Esophagus muscularis mucosa (tissue), 4 donors: ENCODE measurements around the gene PNPLA5. TPM values are rescaled to one million over a fixed set of nuclear protein-coding genes. Genes with fewer than 3 reads are reported as not detected.
A peak's percentile ranks its signal among the peaks of the same experiment; 100 is the strongest.

Source experiments
- DNase-seq: peaks from one replicate; pipeline ENCODE4 v3.0.0-alpha.2; 2017; ENCODE audit errors: extremely low spot score
- H3K27ac ChIP-seq, 4 donors: fragments of 200-600 bp; sonication (generic); replicated peaks in 1 of 4; 1 replicate in 3 of 4; 2 replicates in 1 of 4; pipeline ENCODE4 v1.5.1; 2016 to 2019; ENCODE audit warnings: mild to moderate bottlenecking in 1 of 4
- H3K27me3 ChIP-seq, 4 donors: fragments of 200-600 bp; sonication (generic); one replicate each; pipeline versions ENCODE4 v1.5.1 to v1.6.0; 2016 to 2019
- H3K36me3 ChIP-seq, 4 donors: fragments of 200-600 bp; sonication (generic); one replicate each; pipeline ENCODE4 v1.5.1; 2016 to 2019
- H3K4me1 ChIP-seq, 4 donors: fragments of 200-600 bp; sonication (generic); one replicate each; pipeline ENCODE4 v1.5.1; 2016 to 2019
- H3K4me3 ChIP-seq, 4 donors: fragments of 200-600 bp; sonication (generic); 1 replicate in 2 of 4; 2 replicates in 2 of 4; pipeline ENCODE4 v1.5.1; 2016 to 2019; ENCODE audit warnings: mild to moderate bottlenecking in 4 of 4, moderate library complexity in 1 of 4
- H3K9me3 ChIP-seq, 4 donors: fragments of 200-600 bp; sonication (generic); 1 replicate in 3 of 4; 2 replicates in 1 of 4; pipeline ENCODE4 v1.5.1; 2016 to 2019
- CTCF ChIP-seq, 3 experiments: fragments of 200-600 bp in 2 of 3; fragments of 450-650 bp in 1 of 3; sonication (generic) in 2 of 3; IDR thresholded peaks; one replicate each; pipeline ENCODE4 v1.5.1; 2017 to 2019; ENCODE audit warnings: antibody characterized with exemption in 3 of 3, mild to moderate bottlenecking in 2 of 3, moderate library complexity in 1 of 3
- EP300 ChIP-seq: sonication (generic); formaldehyde crosslinking; IDR thresholded peaks from one replicate; pipeline ENCODE4 v1.6.1; 2017; ENCODE audit warnings: antibody characterized with exemption
- POLR2A ChIP-seq: fragments of 450-650 bp; IDR thresholded peaks from one replicate; pipeline ENCODE4 v1.6.1; 2017; ENCODE audit warnings: antibody characterized with exemption, moderate library complexity, mild to moderate bottlenecking, low read depth
- POLR2AphosphoS5 ChIP-seq, 2 donors: sonication (generic); formaldehyde crosslinking; IDR thresholded peaks; one replicate each; pipeline ENCODE4 v1.6.1; 2017; ENCODE audit warnings: antibody characterized with exemption in 2 of 2
- WGBS: methylation state at CpG from one replicate; pipeline ENCODE4 v1.1.5; 2018; 5-methylcytosine and 5-hydroxymethylcytosine counted together
- intact Hi-C: fragments of 100-400 bp; cut with DNase I; formaldehyde crosslinking; loops from one replicate; pipeline ENCODE4 v1.15.1; 2023
- total RNA-seq, 4 donors: library from RNA; depleted of rRNA; stranded (reverse); fragments of >200 nt; gene quantifications; one replicate each; pipeline versions ENCODE4 v1.1.0 to v1.2.1, GENCODE V29; 2016

PNPLA5 gene
- total RNA-seq, 4 donors from 2014 or later: not detected

GRCh38 chr22:43923631-43924464, 32.0 kb upstream of the PNPLA5 start, which contains the start of gene PNPLA3:
PNPLA3 (plus strand) TSS chr22:43923805; CDS start chr22:43923912, 107 bp downstream.
- DNase-seq: no peak
- H3K27ac ChIP-seq: peak within 1 kb of the TSS in 1 of 4 donors; percentile 27
- TF ChIP-seq POLR2AphosphoS5 (IDR thresholded peaks at IDR 0.05) (peak; percentile 54 to 64), POLR2A (no peak)
- peaks cover 7 to 19% (median 17%) of the 10 kb centered on the region in 4 donors for H3K4me1 ChIP-seq
- no peaks in the 10 kb centered on the region for H3K36me3 ChIP-seq
- WGBS: 1% methylated on average over 62 of the region's 100 CpGs
- peak within 1 kb of the TSS; percentile 55 to 70 (median 64) for H3K4me3 ChIP-seq
- peaks cover 0 to 4% (median 0%) of the 10 kb centered on the region in 4 donors for H3K9me3 ChIP-seq
- peaks cover 7 to 64% (median 15%) of the 10 kb centered on the region in 4 donors for H3K27me3 ChIP-seq
- intact Hi-C loops: no loop called here

- intact Hi-C loops: no loop called here
- TF ChIP-seq POLR2A (no peak), EP300 (no peak), POLR2AphosphoS5 (IDR thresholded peaks at IDR 0.05) (no peak), CTCF (IDR thresholded peaks at IDR 0.05) (no peak)
- no peak overlapping the region for H3K27ac ChIP-seq
- H3K27me3 ChIP-seq: peaks cover 7 to 71% (median 15%) of the 10 kb centered on the region in 4 donors
- peaks cover 0 to 4% (median 0%) of the 10 kb centered on the region in 4 donors for H3K9me3 ChIP-seq
- H3K36me3 ChIP-seq: no peaks in the 10 kb centered on the region
- peaks cover 7 to 19% (median 17%) of the 10 kb centered on the region in 4 donors for H3K4me1 ChIP-seq
- 3% methylated on average over 13 of the region's 13 CpGs for WGBS
- DNase-seq: no peak
- H3K4me3 ChIP-seq: peak overlapping the region; percentile 55 to 70 (median 64)
Observed at GRCh38 chr22:43923191-43923590, 31.4 kb upstream of the PNPLA5 start.

- H3K9me3 ChIP-seq: peaks cover 0 to 4% (median 0%) of the 10 kb centered on the region in 4 donors
- no peak overlapping the region for H3K27ac ChIP-seq
- no peaks in the 10 kb centered on the region for H3K36me3 ChIP-seq
- no peak for DNase-seq
- peaks cover 7 to 82% (median 15%) of the 10 kb centered on the region in 4 donors for H3K27me3 ChIP-seq
- H3K4me1 ChIP-seq: peaks cover 7 to 19% (median 17%) of the 10 kb centered on the region in 4 donors
- intact Hi-C loops: no loop called here
- no peak for TF ChIP-seq POLR2A
- no peak for TF ChIP-seq POLR2AphosphoS5 (IDR thresholded peaks at IDR 0.05)
- no peak for TF ChIP-seq CTCF (IDR thresholded peaks at IDR 0.05)
- no peak for TF ChIP-seq EP300
- WGBS: 60% methylated on average over 1 of the region's 3 CpGs
- H3K4me3 ChIP-seq: no peak overlapping the region
Observed at GRCh38 chr22:43922123-43922522, 30.3 kb upstream of the PNPLA5 start.

- intact Hi-C loops: no loop called here
- peaks cover 0 to 4% (median 0%) of the 10 kb centered on the region in 4 donors for H3K9me3 ChIP-seq
- WGBS: 21% methylated on average over 3 of the region's 4 CpGs
- no peak overlapping the region for H3K4me3 ChIP-seq
- DNase-seq: no peak
- peaks cover 7 to 19% (median 17%) of the 10 kb centered on the region in 4 donors for H3K4me1 ChIP-seq
- peaks cover 7 to 89% (median 15%) of the 10 kb centered on the region in 4 donors for H3K27me3 ChIP-seq
- no peaks in the 10 kb centered on the region for H3K36me3 ChIP-seq
- no peak for TF ChIP-seq POLR2AphosphoS5 (IDR thresholded peaks at IDR 0.05)
- TF ChIP-seq POLR2A: no peak
- TF ChIP-seq CTCF (IDR thresholded peaks at IDR 0.05): no peak
- TF ChIP-seq EP300: no peak
- no peak overlapping the region for H3K27ac ChIP-seq
Observed at GRCh38 chr22:43921370-43921769, 29.6 kb upstream of the PNPLA5 start.
